ENCODE data around the gene AGK.
"Not testable (repeated sequence)": the region's sequence is repeated elsewhere in the genome, so short reads cannot be mapped to it uniquely, and the experiment has no call there.

The AGK gene

GRCh38 chr7:141686074-141686473 lies 134.9 kb downstream of the AGK start:
- DNase-seq: no peak

GRCh38 chr7:141686670-141687069 lies 135.5 kb downstream of the AGK start:
- DNase-seq: no peak

- DNase-seq: no peak
These were observed 136.8 kb downstream of the AGK start for GRCh38 chr7:141688043-141688442.

- not testable (repeated sequence) for DNase-seq
These were observed 138.0 kb downstream of the AGK start for GRCh38 chr7:141689072-141689825.

- DNase-seq: no peak
These were observed 140.3 kb downstream of the AGK start for GRCh38 chr7:141691540-141691939.

- no peak for DNase-seq
These were observed 140.8 kb downstream of the AGK start for GRCh38 chr7:141691961-141692360.

- no peak for DNase-seq
These were observed 141.9 kb downstream of the AGK start for GRCh38 chr7:141693082-141693481.

- no peak for DNase-seq
These were observed 144.6 kb downstream of the AGK start for GRCh38 chr7:141695803-141696289.

- DNase-seq: no peak
These were observed 145.1 kb downstream of the AGK start for GRCh38 chr7:141696348-141696747.

- DNase-seq: peak; percentile 41
These were observed 146.1 kb downstream of the AGK start for GRCh38 chr7:141697211-141697871.

GRCh38 chr7:141698247-141699015 lies 147.2 kb downstream of the AGK start:
- DNase-seq: no peak

- no peak for DNase-seq
These were observed 148.7 kb downstream of the AGK start for GRCh38 chr7:141699860-141700259.

GRCh38 chr7:141700296-141700847 lies 149.2 kb downstream of the AGK start:
- no peak for DNase-seq

GRCh38 chr7:141700848-141701371 lies 149.7 kb downstream of the AGK start:
- DNase-seq: no peak

- DNase-seq: no peak
These were observed 150.4 kb downstream of the AGK start for GRCh38 chr7:141701489-141702046.

- DNase-seq: no peak
These were observed 150.9 kb downstream of the AGK start, which contains the start of gene DENND11 for GRCh38 chr7:141702047-141702567. DENND11 (minus strand) TSS chr7:141702166; CDS start chr7:141702153, 13 bp downstream.

- DNase-seq: no peak
These were observed 151.7 kb downstream of the AGK start for GRCh38 chr7:141702892-141703291.

- DNase-seq: no peak
These were observed 152.9 kb downstream of the AGK start for GRCh38 chr7:141704112-141704511.

- DNase-seq: peak; percentile 11
These were observed 153.5 kb downstream of the AGK start for GRCh38 chr7:141704741-141705140.
